GM18873 (cell line): Measurements from ENCODE around the gene USP21.
"Not testable (repeated sequence)": the region's sequence is repeated elsewhere in the genome, so short reads cannot be mapped to it uniquely, and the experiment has no call there.

ENCODE experiments used
- ATAC-seq: cut with Tn5 transposase; IDR thresholded peaks from one replicate; pipeline ENCODE4 v1.9.1; 2021; ENCODE audit warnings: mild to moderate bottlenecking, moderate library complexity, moderate number of reproducible peaks; ENCODE audit not compliant: unreplicated experiment, low FRiP score

Gene USP21, protein sequence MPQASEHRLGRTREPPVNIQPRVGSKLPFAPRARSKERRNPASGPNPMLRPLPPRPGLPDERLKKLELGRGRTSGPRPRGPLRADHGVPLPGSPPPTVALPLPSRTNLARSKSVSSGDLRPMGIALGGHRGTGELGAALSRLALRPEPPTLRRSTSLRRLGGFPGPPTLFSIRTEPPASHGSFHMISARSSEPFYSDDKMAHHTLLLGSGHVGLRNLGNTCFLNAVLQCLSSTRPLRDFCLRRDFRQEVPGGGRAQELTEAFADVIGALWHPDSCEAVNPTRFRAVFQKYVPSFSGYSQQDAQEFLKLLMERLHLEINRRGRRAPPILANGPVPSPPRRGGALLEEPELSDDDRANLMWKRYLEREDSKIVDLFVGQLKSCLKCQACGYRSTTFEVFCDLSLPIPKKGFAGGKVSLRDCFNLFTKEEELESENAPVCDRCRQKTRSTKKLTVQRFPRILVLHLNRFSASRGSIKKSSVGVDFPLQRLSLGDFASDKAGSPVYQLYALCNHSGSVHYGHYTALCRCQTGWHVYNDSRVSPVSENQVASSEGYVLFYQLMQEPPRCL

DNA sequence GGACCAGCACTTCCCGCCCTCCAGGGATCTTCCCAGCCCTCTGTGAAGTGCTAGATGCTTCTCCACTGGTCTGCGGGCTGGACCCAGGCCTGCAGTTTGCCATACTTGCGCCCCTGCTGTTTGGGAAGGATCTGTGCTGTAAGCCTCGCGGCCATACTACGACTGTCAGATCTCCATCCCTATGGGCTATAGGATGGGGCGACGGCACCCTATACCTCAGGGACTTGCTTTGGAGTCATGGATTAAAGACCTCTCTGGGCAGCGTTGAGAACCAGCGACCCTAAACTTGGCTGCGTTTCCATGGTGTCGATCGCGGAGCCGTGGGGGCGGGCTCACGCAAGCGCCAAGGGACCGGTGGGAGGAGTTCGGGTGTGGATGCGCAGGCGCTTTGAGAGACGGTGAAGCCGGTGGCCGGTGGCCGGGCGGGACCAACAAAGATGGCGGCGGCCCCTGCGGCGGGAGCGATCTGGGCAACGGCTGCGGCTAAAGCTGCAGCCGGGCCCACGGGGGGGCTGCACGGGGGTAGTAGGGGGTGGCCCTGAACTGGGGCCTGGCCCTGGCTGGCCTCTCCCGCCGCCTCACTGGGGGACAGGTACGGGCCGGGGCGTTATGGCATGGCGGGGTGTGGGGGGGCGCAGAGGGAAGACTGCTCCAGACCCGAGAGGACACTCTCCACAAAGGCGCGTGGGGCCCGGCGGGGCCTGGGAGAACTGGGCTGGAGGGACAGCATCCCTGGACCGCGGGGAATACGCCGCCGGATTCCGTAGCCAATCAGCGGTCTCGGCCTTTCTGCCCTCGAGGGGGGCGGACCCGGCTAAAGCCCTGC is at the start of gene USP21:
USP21 (plus strand) TSS at position 414 of the 826 bp plus-strand sequence. CDS start 1,141 bp downstream, outside the sequence.
- ATAC-seq, result peak; percentile 62

DNA sequence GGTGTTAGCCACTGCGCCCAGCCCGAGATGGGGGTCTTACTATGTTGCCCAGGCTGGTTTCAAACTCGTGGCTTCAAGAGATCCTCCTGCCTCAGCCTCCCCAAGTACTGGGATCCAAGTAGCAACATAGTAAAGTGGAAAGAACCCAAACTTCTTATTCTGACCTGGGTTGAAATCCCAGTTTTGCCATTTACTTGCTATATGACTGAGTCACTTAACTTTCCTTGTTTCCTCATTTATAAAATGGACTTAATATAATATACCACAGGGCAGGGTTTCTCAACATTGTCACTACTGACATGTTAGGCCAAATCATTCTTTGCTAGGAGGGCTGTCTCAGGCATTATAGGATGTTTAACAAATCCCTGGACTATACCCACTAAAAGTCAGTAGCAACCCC is 48.2 kb upstream of the USP21 start:
- ATAC-seq, result no peak

DNA sequence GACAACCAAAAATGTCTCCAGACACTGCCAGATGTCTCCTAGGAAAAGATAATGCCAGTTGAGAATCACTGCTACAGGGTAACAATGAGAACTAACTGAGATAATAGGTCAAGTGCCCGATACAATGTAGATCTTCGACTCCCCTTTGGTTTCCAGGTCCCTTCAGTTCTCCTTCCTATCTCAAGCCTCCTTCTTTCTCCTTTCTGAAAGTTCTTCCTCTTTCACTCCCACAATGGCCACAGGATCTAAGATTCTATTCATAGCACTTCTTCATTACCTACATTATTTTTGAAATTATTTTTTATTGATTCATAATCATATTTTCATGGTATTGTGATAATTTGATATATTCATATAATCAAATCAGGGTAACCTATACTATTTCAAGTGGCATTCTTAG is 47.8 kb upstream of the USP21 start:
- no peak for ATAC-seq

DNA sequence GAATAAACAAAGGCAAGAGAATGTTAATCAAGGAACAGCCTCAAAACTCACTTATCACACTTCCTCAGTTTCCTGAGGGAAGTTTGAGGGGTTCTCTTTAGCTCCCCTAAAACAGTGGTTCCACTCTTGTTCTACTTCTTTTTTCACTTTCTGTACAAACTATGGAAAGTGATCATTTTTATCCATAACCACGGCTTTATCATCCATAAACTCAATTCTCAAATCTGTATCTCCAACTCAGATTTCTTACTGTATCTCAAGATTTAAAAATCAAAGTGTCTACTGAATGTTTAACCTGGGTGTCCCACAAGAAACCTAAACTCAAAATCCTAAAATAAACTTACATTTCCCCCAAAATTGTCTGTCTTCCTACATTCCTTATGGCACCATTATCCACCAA is 45.4 kb upstream of the USP21 start:
- no peak for ATAC-seq

DNA sequence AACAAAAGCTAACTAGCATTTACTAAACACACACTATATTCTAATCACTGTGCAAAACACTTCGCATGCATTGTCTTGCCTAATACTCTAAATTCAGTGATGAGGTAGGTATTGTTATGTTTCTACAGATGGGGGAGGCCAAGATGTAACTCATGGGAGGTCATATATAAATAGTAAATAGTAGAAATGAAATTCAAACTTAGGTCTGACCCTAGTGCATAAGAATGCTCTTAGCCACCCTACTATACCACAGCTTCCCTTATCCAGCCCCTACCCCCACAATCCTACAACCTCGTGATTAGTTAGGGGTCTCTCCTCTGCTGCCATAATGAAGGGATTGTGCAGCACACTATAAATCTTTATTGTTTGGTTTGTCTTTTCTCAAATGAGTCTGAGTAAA is 44.7 kb upstream of the USP21 start:
- no peak for ATAC-seq

DNA sequence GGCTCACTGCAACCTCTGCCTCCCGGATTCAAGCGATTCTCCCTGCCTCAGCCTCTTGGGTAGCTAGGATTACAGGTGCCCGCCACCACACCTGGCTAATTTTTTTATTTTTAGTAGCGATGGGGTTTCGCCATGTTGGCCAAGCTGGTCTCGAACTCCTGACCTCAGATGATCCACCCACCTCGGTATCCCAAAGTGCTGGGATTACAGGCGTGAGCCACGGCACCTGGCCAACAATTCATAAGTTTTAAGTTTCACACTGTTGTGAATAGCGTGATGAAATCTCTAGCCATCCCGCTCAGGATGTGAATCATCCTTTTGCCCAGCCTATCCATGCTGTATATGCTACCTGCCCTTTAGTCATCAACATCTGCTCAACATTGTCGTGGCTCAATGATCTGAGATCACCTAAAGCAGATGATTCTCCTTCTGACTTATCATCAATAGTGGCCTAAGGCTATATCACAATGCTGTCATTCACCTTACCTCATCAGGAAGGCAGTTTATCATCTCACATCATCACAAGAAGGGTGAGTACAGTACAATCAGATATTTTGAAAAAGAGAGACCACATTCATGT is 44.1 kb upstream of the USP21 start:
- no peak for ATAC-seq

DNA sequence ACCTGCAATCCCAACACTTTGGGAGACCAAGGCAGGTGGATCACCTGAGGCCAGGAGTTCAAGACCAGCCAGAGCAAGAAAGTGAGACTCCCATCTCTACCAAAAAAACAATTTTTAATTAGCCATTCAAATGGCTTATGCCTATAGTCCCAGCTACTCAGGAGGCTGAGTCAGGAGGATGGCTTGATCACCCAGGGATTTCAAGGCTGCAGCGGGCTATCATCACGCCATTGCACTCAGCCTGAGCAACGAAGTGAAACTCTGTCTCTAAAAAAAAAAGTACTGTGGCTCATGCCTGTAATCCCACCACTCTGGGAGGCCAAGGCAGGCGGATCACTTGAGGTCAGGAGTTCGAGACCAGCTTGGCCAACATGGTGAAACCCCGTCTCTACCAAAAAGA is 43.3 kb upstream of the USP21 start:
- ATAC-seq, result not testable (repeated sequence)

DNA sequence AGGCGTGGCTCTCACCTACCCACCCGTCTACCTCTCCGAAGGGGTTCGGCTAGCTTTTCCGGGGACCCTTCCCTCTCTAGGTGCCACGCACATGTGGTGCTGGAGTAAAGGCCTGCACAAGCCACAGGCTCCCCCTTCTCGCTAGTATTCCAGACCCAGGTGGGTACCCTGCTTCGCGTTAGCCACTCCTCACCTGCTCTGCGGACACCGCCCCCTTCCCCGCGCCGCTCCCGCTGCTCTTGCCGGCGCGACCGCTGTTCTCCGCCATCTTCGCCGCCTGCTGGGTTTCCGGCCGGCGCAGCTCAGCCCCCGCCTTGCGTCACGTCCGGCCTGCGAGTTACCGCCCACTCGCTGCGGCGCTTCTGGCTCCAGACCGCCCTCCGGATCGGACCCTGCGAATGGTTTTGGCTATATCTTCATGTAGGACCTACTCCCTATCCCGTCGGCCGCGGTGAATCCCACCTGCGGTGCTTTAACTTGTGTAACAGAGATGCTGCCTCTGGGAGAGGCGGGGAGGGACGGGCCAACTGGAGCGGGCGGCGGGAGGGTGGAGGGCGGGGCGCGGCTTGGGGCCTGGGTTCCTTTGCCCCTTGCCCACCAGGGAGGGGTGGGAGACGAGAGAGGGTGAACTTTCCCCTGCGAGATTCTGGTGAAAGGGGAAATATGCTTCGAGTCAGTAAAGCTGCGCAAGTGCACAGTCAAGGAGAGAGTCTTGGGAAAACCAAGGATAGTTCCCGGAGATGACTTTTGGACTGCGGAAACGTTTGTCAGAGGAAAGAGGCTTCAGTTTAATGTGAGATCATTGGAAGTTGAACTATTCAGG is 41.3 kb upstream of the USP21 start, which contains the start of the genes NIT1 and PFDN2:
NIT1 (plus strand) TSS at position 347 of the 823 bp plus-strand sequence; CDS start at position 419, 72 bp downstream.
PFDN2 (minus strand) TSS at position 279 of the 823 bp plus-strand sequence; CDS start at position 268, 11 bp downstream.
- ATAC-seq, result peak; percentile 65

DNA sequence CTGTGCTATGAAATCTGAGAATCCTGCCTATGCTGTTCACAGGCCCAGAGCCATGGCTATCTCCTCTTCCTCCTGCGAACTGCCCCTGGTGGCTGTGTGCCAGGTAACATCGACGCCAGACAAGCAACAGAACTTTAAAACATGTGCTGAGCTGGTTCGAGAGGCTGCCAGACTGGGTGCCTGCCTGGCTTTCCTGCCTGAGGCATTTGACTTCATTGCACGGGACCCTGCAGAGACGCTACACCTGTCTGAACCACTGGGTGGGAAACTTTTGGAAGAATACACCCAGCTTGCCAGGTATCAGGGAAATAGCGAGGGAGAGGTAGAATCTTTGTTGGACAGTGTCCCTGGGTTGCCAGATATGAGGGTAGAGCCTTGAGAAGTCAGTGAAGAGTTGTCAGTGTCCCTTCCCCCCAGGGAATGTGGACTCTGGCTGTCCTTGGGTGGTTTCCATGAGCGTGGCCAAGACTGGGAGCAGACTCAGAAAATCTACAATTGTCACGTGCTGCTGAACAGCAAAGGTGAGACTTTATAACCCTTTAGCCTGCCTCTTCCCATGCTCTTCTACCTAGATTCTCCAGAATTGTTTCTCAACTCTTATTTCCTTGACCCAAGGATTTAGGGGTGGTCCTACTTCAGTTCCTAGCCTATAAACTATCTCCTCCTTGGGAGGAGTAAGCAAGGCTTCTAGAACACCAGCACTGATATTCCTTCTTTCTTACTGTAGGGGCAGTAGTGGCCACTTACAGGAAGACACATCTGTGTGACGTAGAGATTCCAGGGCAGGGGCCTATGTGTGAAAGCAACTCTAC is 40.0 kb upstream of the USP21 start:
- ATAC-seq, result peak; percentile 35

DNA sequence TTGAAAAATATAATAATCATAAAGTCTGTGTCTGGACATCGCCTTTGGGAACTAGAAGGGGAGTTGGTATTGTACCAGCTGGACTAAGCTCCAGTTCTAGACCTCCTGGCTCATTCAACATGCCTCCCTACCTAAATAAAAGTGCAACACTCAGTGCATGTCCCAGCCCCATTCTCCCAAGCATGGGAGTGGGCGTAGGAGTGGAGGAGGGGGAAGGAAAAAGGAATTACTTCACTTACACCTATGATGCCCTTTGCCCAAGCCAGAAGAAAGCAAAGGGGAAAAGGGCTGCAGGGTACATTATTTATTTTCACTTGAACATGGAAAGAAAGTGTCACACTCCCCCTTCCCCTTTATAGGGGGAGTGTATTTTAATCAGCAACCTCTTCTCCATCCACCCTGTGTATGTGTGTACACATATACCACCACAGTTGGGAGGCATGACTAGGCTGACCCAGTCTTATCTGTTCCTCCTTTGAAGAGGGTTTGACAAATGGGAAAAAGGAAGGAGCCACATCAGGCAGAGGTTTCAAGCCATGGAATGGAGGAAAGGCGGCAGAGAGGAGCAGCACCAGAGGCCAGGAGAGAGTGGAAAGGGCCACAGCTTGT is 38.2 kb upstream of the USP21 start:
- ATAC-seq, result no peak

DNA sequence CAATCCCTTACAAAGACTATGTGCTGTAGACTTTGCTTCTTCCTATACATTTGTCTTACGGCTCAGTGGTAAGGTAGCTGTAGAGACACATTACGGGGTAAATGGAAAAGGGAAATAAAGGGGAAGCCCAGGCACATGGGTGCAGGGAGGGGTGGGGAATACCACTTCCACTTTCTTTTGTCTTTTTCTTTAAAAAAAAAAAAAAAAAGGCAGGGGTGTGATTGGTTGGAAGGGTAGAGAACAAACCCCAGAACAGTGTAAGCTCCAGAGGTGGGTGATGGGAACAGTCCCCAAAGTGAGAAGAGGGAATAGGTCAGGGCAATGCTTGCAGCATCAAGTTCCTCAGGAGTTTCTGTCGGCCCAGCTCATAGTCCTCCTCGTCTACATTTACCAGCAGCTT is 37.5 kb upstream of the USP21 start:
- no peak for ATAC-seq

DNA sequence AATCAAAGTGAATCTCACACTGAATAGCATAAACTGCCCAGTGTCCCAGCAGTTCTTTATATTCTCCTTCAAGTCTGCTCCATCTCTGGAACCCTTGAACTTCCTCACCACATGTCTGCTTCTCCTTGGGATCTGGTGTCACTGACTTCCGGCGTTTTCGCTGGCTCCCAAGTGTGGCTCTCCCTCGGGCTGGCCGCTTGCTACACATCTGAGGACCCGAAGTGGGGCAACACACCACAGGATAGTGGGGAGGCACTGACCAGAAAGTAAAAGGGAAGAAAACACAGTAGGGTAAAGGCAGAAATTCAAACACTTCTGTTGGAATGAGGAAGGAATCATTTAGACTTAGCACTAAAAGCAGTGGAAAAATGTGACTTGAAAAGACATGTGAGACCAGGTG is 36.3 kb upstream of the USP21 start:
- no peak for ATAC-seq

DNA sequence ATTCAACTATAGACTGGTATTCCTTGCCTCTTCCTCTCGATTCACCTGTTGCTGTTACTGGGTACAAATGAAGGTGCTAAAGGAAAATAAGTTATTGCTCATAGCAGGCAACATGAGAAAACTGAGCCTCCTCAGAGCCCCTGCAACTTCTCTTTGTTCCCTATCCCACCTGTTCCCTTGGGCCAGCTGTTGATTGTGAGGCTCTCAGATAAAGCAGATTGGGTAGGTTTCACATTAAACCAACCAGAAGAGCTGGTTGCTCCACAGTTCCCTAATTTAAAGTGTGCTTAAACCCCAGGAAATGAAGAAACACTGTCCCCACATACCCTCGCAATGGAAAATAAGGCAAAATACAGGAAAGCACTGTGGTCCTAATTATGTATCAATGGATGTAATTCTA is 31.7 kb upstream of the USP21 start:
- ATAC-seq, result no peak

DNA sequence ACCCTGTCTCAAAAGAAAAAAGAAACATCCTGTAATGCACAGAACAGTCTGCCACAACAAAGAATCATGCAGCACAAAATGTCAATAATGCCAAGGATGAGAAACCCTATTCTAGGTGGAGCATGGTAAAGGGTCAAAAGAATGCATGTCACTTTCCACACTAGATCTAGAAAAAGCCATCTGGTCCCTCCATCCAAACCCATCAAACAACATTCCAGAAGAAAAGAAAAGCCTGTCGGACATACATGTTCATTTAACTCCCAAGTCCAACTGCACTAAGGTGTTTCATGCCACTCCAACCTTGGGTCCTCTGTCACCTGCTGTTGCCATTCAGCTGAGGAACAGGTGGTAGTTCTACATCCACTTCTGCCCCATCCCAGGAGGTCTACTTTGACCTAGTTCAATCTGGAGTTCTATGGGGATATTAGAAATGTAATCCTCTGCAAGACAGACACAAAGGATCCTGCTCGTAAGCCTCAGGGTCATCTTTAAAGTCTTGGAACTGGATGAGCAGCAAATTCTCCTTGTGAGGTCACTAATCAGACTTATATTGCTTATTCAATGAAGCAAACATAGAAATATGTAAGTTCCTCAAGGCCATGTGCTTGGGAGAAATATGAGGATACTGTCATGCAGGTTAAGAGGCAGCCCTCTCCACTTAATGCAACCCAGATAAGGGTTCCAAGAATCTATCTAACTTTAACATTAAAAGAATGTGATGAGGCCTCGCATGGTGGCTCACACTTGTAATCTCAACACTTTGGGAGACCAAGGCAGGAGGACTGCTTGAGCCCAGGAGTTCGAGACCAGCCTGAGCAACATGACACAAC is 30.5 kb upstream of the USP21 start:
- no peak for ATAC-seq

DNA sequence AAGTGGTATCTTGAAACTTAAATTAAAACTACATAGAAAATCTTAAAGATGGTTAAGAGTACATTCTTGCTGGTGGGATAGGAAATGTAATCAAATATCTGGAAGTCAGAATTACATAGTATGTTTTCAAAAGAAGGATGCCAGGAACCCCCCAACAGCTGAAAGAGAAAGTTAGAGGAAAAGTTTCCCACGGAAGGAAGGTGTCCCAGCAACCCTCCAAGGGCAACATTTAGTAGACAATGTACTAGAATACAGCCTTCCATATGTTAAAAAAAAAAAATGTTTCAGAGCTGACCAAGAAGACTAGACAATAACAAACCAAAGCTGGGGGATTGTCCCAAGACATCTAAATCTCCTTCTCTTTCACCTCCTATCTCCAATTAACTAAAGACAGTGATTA is 29.0 kb upstream of the USP21 start:
- ATAC-seq, result no peak

DNA sequence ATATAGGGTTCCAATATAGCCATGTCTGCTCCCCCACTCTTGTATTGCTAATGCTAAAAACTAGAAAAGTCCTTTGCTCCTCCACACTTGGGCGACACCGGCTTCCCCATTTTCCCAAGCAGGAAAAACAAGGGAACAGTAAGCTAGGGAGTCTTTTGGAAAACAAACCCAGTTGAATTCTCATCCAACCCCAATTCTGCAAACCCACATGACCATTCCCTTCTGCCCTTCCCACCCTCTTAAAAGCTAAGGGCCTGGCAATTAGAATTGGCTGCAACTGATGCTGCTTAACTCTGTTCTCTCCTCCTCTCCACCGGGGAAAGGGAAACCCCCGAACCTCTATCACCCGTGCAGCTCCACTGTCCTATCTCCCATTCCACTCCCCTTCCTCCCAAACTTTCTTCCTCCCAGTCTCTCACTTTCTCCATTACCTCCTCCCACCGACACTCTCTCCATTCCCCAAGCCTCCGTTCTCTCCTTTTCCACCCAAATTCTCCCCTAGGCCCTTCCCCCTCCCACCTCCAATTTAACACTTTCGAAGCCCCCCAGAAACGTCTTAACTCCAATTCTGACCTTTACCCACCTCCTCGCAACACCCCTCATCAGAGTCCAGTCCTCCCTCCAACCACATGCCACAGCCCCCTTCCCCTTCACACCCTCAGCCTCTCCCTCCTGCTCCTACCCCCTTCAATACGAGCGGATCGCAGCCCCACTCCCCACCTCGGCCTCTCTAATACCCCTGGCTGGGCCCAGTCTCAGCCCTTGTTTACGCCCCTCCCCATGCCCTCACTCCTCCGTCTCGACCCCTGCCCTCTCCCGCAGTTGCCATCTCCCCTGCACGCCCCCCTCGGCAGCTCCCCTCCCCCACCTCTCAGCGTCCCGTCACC is 27.5 kb upstream of the USP21 start:
- ATAC-seq, result no peak
